T follicular helper cell (primary cell): ENCODE data around the gene IDH3G.
"Not testable (repeated sequence)": the region's sequence is repeated elsewhere in the genome, so short reads cannot be mapped to it uniquely, and the experiment has no call there.

Experiments used
- DNase-seq: peaks from one replicate; pipeline ENCODE4 v3.0.0-alpha.2; 2020; ENCODE audit warnings: low read depth

Gene IDH3G

GRCh38 chrX:153762626-153763173 is 31.5 kb downstream of the IDH3G start:
- no peak for DNase-seq

DNA sequence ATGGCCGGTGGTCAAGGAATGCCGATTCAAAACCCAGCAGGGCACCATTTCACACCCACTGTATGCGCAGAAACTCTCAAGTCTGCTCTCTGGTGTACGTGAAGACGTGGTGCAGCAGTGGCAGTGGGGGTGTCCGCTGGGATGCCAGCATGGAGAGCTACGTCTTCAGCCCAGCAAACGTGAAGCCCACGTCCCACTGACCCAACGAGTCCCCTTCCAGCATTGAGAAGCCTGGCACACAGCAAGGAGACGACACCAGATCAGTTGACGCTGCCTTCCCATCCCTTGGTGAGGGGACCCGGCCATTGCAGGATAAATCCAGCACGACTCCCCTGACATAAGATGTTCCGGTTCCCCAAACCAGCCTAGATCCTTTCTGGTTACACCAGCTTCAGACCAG is 32.3 kb downstream of the IDH3G start:
- no peak for DNase-seq

GRCh38 chrX:153755136-153755535 is 39.0 kb downstream of the IDH3G start:
- no peak for DNase-seq

DNA sequence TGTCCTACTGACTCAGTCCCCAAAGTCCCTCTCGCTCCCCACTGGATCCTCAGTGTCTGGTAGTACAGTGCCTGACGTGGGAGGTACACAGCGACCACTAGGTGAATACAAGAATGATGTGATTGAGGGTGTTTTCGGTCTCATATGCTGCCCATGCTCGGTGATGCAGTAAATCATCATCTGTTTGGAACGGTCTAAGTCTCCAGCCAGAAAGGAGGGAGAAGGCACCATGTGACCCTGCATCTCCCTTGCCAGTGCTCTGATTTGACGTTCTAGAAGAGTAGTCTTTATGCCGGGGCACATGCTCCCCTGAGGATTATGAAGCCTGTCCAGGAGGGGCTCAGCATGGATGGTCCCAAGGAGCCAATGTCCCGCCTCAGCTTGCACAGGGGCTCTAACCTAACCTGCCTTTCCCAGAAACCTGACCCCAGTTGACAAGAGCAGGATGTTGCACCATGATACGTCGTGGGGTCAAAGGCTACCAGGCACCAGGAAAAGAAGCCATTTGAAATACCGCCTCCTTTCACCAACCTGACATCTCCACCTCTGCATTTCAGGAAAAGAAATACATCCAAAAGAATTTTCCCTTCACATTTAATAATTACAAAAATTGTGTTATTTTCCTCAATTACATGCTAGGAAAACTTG is 43.9 kb downstream of the IDH3G start:
- no peak for DNase-seq

DNA sequence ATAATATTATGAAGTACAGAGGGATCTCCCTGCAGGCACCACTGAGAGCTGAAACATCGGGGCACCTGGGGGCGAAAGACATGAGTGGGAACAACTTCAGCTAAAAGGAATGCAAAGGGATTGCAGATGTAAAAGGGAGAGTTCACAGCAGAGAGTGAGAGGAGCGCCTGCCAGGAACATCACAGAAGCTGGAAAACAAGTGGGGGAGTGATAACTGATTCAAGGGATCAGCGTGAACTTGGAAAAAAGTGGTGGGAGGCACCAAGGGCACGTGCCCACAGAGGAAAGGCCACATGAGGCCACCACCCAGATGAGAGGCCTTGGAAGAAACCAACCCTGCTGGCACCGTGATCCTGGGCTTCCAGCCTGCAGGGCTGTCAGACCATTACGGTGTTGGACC is 45.2 kb downstream of the IDH3G start:
- DNase-seq, result not testable (repeated sequence)

- DNase-seq, result not testable (repeated sequence)
Measured at GRCh38 chrX:153746991-153747390, 47.2 kb downstream of the IDH3G start.

- DNase-seq, result no peak
Measured at GRCh38 chrX:153746359-153746758, 47.8 kb downstream of the IDH3G start.

DNA sequence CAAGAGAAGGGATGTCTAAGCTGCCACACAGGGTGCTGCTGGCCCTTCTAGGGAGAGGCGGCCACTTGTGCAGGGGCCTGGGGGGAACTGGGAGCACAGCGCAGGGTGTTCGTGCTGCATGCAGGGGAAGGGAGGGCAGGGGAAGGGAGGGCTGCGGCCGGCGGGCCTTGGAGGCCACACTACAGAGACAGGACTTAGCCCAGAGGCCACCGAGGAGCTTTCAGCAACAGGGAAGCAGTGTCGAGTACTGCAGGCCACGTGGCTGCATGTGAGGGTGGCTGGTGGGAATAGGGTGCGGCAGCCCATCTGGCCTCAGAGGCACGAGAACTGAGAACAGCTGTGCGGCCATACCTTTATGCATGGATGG is 49.1 kb downstream of the IDH3G start:
- DNase-seq, result not testable (repeated sequence)

GRCh38 chrX:153744210-153745066 is 49.7 kb downstream of the IDH3G start:
- no peak for DNase-seq

DNA sequence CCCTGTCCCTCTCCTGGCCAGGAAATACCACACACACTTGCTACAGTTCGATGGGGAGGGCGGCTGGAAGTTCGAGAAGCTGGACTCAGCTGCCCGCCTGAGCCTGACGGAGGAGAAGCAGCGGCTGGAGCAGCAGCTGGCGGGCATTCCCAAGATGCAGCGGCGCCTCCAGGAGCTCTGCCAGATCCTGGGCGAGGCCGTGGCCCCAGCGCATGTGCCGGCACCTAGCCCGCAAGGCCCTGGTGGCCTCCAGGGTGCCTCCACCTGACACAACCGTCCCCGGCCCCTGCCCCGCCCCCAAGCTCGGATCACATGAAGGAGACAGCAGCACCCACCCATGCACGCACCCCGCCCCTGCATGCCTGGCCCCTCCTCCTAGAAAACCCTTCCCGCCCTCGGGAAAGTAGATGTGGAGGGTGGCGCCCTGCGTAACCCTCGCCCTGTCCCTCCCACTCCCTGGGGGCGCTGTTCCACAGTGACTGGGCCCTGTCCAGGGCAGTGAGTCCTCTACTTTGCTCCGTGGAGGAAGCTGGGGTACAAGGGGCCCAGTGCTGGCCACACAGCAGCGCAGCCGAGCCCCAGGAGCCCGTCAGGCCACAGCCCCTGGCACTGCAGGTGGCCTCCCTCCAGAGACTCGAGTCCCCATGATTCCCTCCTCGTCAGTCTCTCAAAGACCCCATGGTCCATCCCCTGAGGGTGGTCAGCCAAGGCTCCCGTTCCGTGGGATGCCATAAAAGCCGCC is 50.5 kb downstream of the IDH3G start:
- DNase-seq, result not testable (repeated sequence)

DNA sequence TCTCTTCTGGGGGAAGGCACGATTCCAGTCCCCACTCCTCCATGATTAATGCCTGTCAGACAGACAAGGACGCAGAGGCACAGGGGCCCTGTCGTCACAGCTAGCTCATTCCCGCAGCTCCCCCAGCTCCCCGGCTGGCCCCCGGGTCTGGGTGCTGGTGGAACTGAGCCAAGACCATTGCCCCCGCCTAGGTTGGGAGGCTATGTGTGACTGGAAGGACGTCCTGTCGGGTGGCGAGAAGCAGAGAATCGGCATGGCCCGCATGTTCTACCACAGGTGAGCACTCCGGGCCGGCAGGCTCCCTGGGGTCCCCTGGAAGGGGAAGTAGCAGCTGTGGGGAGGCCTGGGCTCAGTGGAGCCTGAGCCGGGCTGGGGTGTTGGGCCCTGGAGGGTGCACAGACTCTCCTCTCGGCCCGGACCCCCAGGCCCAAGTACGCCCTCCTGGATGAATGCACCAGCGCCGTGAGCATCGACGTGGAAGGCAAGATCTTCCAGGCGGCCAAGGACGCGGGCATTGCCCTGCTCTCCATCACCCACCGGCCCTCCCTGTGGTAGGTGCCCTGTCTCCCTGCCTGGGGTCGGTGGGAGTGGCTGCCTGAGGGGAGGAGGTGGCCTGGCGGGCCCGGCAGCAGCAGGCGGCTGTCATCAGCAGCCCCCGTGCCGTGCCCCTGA is 51.2 kb downstream of the IDH3G start:
- not testable (repeated sequence) for DNase-seq

DNA sequence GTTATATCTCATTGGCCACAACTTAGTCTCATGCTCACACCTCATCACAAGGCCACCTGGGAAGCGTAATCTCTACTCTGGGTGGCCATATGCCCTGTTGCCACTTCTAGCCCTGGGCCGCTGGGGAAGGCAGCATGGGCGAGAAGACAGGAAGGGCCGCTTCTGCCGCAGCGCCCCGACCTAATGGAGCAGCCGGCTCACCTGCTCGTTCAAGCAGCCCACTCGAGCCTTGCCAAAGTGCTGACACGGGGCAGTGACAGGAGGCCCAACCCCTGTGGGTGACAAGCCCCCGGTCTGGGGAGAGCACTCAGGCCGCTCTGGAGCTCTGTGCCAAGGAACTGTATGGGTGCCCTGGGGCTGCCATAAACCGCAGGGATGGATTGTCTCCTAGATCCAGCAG is 52.1 kb downstream of the IDH3G start:
- not testable (repeated sequence) for DNase-seq

DNA sequence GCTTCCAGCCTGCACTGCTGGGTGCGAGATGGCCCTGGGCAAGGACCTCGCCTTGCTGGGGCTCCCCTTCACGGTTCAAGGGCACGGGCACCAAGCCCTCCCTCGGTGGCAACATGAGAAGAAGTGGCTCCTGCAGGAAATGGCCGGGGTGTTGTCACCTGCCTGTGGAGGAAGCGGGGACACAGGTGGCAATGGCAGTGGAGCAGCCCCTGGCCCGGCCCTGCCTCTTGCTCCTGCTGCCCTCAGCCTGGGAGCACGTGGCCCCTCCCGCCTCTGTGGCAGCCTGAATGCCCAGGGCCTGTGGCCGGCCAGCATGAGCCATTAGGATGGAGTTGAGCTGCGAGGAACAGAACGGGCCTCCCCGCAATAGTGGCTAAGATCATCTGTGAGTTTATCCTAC is 52.7 kb downstream of the IDH3G start:
- DNase-seq, result no peak

GRCh38 chrX:153740631-153741222 is 53.4 kb downstream of the IDH3G start:
- DNase-seq, result no peak

DNA sequence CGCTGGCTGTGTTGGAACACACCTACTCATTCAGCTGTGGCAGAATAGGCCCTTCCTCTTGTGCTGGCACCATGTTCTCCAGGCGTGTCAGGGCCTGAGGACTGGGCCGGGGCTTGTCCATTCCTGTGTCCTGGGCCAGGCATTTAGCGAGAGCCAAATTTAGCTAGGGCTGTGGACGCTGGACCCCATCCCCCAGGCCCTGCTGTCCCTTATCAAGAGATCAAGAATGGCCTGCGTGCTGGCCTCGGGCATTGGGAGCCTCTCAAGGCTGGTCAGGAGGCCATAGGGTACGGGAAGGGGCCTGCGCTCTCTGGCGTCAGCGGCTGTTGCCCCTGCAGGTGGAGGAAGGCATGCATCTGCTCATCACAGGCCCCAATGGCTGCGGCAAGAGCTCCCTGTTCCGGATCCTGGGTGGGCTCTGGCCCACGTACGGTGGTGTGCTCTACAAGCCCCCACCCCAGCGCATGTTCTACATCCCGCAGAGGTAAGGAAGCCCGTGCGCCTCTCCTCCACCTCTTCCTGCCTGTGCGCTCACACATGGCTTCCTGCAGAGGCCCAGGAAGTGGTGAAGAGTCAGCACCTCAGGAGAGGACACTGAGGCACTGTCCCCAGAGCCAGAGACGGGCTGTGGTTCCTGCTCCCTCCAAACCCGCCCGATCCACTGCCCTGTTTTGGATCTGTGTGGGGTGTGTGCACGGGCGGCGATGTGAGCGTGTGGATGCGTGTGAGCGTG is 54.3 kb downstream of the IDH3G start:
- DNase-seq, result no peak

DNA sequence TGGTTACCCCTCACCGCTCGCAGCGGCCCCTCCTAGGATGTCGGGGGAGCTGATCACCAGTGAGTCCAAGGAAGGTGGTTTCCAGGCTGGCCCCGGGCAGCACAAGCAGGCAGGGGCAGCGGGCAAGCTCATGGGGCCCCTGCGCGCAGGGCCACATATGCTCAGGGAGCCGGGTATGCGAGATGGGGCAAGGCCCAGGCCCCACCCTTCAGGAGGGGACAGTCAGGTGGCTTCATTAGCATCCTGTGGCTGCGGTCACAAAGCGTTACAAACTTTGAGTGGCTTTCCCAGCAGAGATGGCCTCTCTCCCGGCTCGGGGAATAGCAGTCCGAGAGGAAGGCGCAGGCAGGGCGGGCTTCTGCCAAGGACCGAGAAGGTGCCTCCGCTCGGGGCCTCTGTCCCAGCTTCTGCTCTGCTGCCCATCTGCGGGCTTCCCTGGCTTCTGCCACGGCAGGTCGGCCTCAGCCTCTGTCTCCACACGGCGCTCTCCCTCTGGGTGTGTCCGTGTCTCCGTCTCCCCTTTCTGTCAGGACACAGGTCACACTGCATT is 56.0 kb downstream of the IDH3G start:
- no peak for DNase-seq

DNA sequence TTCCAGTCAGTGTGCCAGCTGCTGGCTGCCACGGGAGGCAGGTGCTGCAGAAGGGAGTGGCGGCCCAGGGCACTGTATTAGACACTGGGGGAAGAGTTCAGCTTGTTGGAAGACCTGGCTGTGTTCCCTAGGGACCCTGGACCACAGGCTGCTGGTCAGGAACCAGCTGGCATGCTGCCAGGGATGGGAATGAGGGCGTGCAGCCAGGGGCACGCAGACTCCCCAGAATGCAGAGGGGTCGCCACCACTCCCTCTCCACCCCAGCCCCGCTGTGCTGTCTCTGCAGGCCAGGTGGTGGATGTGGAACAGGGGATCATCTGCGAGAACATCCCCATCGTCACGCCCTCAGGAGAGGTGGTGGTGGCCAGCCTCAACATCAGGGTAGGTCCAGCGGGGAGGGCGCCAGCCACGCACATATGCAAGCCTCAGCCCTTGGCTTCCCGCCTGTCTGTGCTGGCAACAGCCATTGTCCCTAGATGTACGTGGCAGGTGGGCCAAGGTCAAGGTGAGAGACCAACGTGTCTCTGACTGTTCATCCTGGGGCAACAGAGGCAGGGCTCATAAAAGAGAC is 57.2 kb downstream of the IDH3G start:
- DNase-seq, result no peak

DNA sequence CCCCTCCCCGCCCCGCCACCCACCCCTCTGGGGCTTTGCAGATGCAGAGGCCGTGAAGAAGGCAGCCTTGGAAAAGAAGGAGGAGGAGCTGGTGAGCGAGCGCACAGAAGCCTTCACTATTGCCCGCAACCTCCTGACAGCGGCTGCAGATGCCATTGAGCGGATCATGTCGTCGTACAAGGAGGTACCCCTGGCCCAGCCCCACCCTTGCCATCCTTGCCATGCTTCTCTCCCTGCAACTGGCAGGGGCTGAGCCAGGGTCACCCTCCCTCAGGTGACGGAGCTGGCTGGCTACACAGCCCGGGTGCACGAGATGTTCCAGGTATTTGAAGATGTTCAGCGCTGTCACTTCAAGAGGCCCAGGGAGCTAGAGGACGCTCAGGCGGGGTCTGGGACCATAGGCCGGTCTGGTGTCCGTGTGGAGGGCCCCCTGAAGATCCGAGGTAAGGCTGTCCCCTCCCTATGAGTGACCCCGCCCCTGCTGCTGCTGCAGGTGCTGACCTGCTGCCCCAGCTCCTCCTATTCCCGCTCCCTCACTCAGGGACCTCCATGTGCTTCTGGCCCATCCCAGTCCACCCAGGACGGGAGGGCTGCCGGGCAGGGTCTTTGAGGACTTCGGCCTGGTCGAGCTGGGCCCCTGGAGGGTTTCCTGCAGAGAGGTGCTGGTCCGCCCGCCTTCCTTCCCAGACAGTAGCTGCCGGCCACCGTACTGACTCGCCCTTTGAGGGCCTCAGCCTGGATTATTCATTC is 57.9 kb downstream of the IDH3G start:
- DNase-seq, result no peak
